Esophagus squamous epithelium (tissue), 5 donors: Measurements from ENCODE around the gene UBL4A. TPM values are rescaled to one million over a fixed set of nuclear protein-coding genes. Genes with fewer than 3 reads are reported as not detected.

Experiments used
- DNase-seq: peaks from one replicate; lab custom pipeline; 2025; lab: John Stamatoyannopoulos, UW
- H3K27ac ChIP-seq, 4 donors: fragments of 200-600 bp; sonication (generic); one replicate each; pipeline ENCODE4 v1.5.1; 2016 to 2019; ENCODE audit warnings: mild to moderate bottlenecking in 1 of 4
- H3K27me3 ChIP-seq, 4 donors: fragments of 200-600 bp; sonication (generic); 1 replicate in 3 of 4; 2 replicates in 1 of 4; pipeline versions ENCODE4 v1.5.1 to v1.6.0; 2017 to 2021; ENCODE audit warnings: antibody characterized with exemption in 1 of 4
- H3K36me3 ChIP-seq, 3 donors: fragments of 200-600 bp; sonication (generic); one replicate each; pipeline ENCODE4 v1.5.1; 2016 to 2019
- H3K4me1 ChIP-seq, 3 donors: fragments of 200-600 bp; sonication (generic); one replicate each; pipeline ENCODE4 v1.5.1; 2017 to 2019
- H3K4me3 ChIP-seq, 4 donors: fragments of 200-600 bp; sonication (generic); 1 replicate in 3 of 4; 2 replicates in 1 of 4; pipeline ENCODE4 v1.5.1; 2016 to 2019; ENCODE audit warnings: mild to moderate bottlenecking in 2 of 4, moderate library complexity in 1 of 4
- H3K9me3 ChIP-seq, 3 donors: fragments of 200-600 bp; sonication (generic); one replicate each; pipeline ENCODE4 v1.5.1; 2016 to 2019
- CTCF ChIP-seq, 6 experiments: fragments of 450-650 bp in 4 of 6; fragments of 200-600 bp in 2 of 6; sonication (generic) in 2 of 6; IDR thresholded peaks; one replicate each; pipeline ENCODE4 v1.5.1; 2016 to 2019; ENCODE audit warnings: antibody characterized with exemption in 6 of 6, mild to moderate bottlenecking in 4 of 6, moderate library complexity in 4 of 6
- POLR2A ChIP-seq, 4 donors: fragments of 450-650 bp; IDR thresholded peaks; one replicate each; pipeline ENCODE4 v1.6.1; 2017; ENCODE audit warnings: antibody characterized with exemption in 4 of 4, mild to moderate bottlenecking in 4 of 4, moderate library complexity in 3 of 4
- WGBS, 2 donors: methylation state at CpG; one replicate each; pipeline ENCODE4 v1.1.5; 2018; 5-methylcytosine and 5-hydroxymethylcytosine counted together
- intact Hi-C: fragments of 100-400 bp; cut with DNase I; formaldehyde crosslinking; loops from one replicate; pipeline ENCODE4 v1.15.0; 2022
- total RNA-seq, 4 donors: library from RNA; depleted of rRNA; stranded (reverse); fragments of >200 nt; gene quantifications; one replicate each; pipeline ENCODE4 v1.1.0, GENCODE V29; 2016
- donor health status: DM: yes; HTN: yes; CAD: no.

The UBL4A gene
- total RNA-seq, 4 donors from 2014 or later, result 32.9 to 41.1 (median 38.2) TPM

- Histone ChIP-seq H3K27ac (no peak overlapping the region), H3K4me3 (no peak overlapping the region), H3K27me3 (no peaks in the 10 kb centered on the region), H3K9me3 (no peaks in the 10 kb centered on the region), H3K36me3 (peaks cover 0 to 29% (median 0%) of the 10 kb centered on the region in 3 donors), H3K4me1 (peaks cover 0 to 10% (median 0%) of the 10 kb centered on the region in 3 donors)
- 74 to 90% methylated on average over 3 to 5 of the region's 7 CpGs for WGBS, 2 donors
- TF ChIP-seq POLR2A (IDR thresholded peaks at IDR 0.05) (no peak), CTCF (IDR thresholded peaks at IDR 0.05) (no peak)
- DNase-seq, result no peak
- intact Hi-C loops, result no loop called here
Measured at GRCh38 chrX:154473683-154474082, 12.7 kb downstream of the UBL4A start.

GRCh38 chrX:154472685-154473632 is 13.5 kb downstream of the UBL4A start:
- Histone ChIP-seq H3K4me1 (peaks cover 0 to 3% (median 0%) of the 10 kb centered on the region in 3 donors), H3K27me3 (no peaks in the 10 kb centered on the region), H3K27ac (no peak overlapping the region), H3K36me3 (peaks cover 0 to 36% (median 0%) of the 10 kb centered on the region in 3 donors), H3K4me3 (no peak overlapping the region), H3K9me3 (no peaks in the 10 kb centered on the region)
- intact Hi-C loops, result no loop called here
- DNase-seq, result no peak
- 78 to 97% methylated on average over 10 to 16 of the region's 28 CpGs for WGBS, 2 donors
- no peak for TF ChIP-seq POLR2A (IDR thresholded peaks at IDR 0.05)
- TF ChIP-seq CTCF (IDR thresholded peaks at IDR 0.05), result no peak

- H3K27me3 ChIP-seq, result no peaks in the 10 kb centered on the region
- 84 to 87% methylated on average over 3 to 18 of the region's 23 CpGs for WGBS, 2 donors
- H3K9me3 ChIP-seq, result no peaks in the 10 kb centered on the region
- no peak overlapping the region for H3K27ac ChIP-seq
- no peaks in the 10 kb centered on the region for H3K4me1 ChIP-seq
- intact Hi-C loops, result no loop called here
- TF ChIP-seq CTCF (IDR thresholded peaks at IDR 0.05) (no peak), POLR2A (IDR thresholded peaks at IDR 0.05) (no peak)
- no peak overlapping the region for H3K4me3 ChIP-seq
- no peak for DNase-seq
- H3K36me3 ChIP-seq, result peaks cover 0 to 45% (median 0%) of the 10 kb centered on the region in 3 donors
Measured at GRCh38 chrX:154471839-154472684, 14.4 kb downstream of the UBL4A start.

- no peaks in the 10 kb centered on the region for H3K9me3 ChIP-seq
- H3K27me3 ChIP-seq, result no peaks in the 10 kb centered on the region
- no peaks in the 10 kb centered on the region for H3K4me1 ChIP-seq
- TF ChIP-seq POLR2A (IDR thresholded peaks at IDR 0.05) (no peak), CTCF (IDR thresholded peaks at IDR 0.05) (no peak)
- H3K27ac ChIP-seq, result no peak overlapping the region
- H3K36me3 ChIP-seq, result peaks cover 0 to 55% (median 0%) of the 10 kb centered on the region in 3 donors
- H3K4me3 ChIP-seq, result no peak overlapping the region
- intact Hi-C loops, result no loop called here
- 89 to 96% methylated on average over 4 to 17 of the region's 23 CpGs for WGBS, 2 donors
- no peak for DNase-seq
Measured at GRCh38 chrX:154470914-154471568, 15.4 kb downstream of the UBL4A start.
